HL-60/S4 (cell line): ENCODE results near the gene TRMT2B.
"Not testable (repeated sequence)": the region's sequence is repeated elsewhere in the genome, so short reads cannot be mapped to it uniquely, and the experiment has no call there.

ENCODE experiments used
- in situ Hi-C: fragments of 300-500 bp; cut with MboI; formaldehyde crosslinking; loops from 2 replicates; pipeline ENCODE4 v1.14.3; 2022; ENCODE audit warnings: low sequenced_read_pairs

Gene TRMT2B, protein sequence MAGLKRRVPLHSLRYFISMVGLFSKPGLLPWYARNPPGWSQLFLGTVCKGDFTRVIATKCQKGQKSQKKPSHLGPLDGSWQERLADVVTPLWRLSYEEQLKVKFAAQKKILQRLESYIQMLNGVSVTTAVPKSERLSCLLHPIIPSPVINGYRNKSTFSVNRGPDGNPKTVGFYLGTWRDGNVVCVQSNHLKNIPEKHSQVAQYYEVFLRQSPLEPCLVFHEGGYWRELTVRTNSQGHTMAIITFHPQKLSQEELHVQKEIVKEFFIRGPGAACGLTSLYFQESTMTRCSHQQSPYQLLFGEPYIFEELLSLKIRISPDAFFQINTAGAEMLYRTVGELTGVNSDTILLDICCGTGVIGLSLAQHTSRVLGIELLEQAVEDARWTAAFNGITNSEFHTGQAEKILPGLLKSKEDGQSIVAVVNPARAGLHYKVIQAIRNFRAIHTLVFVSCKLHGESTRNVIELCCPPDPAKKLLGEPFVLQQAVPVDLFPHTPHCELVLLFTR

DNA sequence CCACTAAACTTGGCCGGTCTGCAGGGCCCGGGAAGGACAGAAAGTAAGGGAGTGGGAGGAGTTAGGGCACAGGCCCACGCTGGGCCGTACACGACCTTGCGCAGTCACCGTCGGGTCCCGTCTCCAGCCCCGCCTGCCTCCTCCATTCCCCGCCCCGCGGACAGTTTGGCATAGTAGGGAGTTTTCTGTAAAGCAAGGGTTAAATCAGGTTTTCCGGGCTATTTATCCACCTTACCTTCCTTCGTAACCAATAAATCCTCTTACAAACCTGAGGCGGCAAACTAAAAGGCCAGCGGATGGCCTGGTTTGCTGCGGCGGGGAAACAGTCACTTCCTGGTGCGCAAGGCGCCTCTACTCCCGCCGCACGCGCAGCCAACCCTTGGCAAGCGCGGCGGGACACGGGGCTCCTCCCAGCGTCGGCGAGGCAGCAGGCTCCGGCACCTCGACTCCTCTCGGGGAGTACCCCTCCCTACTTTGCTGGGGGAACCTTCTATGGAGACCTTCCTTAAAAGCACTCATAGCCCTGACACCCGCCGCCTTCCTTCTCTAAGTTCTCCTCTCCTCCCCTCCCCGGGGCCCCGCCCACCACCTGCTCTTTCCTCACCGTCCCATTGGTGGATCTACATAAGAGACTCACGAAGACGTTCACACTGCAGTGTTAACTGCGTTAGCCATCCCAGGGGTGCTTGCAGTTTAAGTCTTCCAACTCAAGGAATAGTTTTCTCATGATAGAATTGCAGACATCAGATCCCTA lies at the start of gene TRMT2B:
Gene TRMT2B, minus strand, starts transcription at position 563 of the 754 bp plus-strand sequence. CDS start 9,822 bp downstream, outside the sequence.
- in situ Hi-C loops = no loop called here

DNA sequence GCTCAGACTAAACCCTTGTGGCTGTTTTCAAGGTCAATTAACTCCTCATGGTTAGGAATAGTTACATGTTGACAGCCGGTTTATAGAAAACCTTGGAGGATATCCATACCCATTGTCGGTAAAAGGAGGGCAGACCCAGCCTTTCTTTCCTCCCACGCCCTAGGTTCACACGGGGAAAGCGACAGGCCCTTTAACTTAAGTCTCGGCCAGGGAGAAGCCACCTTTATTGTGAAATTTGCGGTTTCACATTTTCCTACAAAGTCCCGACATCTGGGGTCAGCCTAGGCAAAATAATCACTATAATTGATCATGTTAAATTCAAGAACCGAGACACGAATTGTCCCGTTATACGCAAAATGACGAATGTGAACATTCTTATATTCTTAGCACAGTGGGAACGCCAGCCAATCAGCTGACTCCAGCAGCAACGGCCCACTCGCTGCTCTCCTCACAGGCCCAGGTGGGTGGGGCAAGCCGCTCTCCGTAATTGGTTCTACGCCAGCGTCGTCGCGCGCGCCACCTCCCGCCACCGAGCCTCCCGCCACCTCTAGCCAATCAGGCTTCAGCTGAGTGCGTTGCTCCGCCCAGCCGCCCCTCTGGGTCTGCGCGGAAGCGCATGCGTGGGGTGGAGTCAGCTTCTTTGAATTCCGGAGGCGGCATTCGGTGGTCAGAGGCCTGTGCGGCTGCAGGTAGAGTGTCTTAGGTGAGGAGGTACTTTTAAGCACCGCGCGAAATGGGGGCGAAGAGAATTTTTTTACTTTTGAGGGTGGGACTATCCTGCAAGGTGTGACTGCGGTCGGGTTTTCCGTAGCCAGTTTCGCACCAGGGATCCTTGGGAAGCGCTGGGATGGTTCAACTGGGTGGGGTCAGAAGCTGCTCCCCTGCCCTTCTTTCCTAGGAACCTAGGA lies 45.9 kb upstream of the TRMT2B start, which contains the start of gene CENPI:
Gene CENPI, plus strand, starts transcription at position 659 of the 908 bp plus-strand sequence. CDS start 2,867 bp downstream, outside the sequence.
- in situ Hi-C loops = no loop called here

DNA sequence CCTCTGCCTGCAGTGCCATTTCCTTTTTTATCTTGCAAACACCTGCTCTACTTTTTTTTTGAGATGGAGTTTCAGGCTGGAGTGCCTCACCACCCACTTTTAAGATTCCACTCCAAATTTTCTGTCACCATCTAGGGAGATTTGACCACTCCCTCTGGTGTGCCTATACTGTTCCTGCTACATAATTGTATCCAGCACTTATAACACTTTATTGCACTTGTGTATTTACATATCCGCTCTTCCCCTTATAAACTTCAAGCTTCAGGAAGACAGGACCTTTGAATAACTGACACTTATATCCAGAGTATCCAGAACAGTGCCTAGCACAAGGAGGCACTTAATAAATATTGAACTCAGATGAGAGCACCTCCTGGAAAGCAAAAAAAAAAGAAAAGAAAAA lies 39.9 kb upstream of the TRMT2B start:
- in situ Hi-C loops = no loop called here

DNA sequence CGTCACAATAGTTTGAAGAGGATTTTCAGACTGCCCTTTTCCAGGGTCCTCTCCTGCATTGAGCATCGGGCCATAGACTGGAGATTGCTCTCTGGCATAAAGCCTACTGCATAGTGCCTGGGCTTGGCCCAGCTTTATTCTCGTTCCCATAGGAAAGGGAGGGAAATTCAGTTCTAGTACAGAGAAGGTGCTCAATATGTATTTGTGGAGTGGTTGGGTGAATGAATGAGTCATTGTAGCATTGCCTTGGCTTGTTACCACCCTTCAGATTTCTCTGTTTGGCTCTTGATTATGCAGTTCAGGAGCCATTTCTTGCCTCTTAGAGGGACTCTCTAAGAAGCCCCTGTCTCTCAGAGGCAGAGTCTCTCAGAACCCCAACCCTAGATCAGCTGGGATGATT lies 29.3 kb upstream of the TRMT2B start:
- in situ Hi-C loops = no loop called here

DNA sequence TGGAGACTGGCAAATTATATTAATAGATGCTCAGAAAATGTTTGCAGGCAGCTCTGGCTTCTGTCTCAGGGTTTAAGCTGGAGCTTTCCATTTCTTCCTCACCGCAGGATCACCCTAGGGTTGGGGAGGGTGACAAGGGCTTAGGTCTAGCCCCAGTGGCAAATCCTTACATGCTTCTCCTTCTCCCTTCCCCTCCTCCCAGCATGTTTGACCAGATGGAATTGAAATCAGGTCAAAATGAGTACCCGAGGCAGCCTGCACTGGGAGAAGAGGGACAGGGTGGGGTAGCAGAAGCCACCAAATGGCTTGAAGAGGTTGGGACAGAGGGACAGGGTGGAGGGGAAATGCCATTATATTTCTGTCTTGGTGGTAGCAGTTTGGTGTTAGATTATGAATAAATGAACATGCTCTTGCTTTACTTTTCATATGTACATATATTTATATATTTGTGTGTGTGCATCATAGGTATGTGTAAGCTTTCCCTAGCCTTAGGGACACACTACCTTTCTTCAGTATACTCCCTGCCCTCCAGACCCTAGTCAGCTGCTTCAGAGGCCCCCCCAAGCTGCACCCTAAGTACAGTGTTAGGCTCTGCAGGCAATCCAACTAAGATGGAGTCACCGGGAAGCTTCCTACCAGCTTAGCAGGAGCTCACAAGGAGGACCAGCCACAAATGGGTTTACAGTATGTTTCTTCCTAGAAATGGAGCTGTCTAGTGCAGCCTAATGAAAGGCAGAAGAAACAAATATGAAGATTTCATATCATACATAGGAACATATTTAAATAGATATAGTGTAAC lies 28.6 kb upstream of the TRMT2B start:
- in situ Hi-C loops = no loop called here

DNA sequence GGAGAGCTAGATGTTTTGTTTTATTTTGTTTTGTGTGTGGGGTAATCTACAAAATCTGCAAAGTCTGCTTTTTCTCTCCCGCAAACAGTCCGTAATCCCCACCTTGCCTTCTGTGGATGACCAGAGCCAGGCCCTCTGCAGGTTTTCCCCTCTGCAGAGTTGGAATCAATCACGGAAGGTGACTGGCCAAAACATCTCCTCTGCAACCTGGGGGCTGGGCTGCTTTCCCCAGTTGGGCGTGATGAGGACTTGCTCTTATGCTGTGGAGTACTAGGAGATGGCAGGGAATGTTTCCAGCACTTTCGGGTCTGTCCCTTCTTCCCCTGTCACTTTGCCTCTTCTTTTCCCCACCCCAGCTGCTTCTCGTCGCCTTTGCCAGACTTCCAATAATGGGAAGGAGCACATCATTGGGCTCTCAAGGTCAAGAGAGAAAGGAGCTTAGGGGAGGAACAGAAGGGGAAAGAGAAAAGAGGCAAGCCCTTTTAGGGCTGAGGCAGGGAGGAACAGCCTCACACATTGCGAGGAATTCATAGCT lies 27.9 kb upstream of the TRMT2B start:
- in situ Hi-C loops = no loop called here

DNA sequence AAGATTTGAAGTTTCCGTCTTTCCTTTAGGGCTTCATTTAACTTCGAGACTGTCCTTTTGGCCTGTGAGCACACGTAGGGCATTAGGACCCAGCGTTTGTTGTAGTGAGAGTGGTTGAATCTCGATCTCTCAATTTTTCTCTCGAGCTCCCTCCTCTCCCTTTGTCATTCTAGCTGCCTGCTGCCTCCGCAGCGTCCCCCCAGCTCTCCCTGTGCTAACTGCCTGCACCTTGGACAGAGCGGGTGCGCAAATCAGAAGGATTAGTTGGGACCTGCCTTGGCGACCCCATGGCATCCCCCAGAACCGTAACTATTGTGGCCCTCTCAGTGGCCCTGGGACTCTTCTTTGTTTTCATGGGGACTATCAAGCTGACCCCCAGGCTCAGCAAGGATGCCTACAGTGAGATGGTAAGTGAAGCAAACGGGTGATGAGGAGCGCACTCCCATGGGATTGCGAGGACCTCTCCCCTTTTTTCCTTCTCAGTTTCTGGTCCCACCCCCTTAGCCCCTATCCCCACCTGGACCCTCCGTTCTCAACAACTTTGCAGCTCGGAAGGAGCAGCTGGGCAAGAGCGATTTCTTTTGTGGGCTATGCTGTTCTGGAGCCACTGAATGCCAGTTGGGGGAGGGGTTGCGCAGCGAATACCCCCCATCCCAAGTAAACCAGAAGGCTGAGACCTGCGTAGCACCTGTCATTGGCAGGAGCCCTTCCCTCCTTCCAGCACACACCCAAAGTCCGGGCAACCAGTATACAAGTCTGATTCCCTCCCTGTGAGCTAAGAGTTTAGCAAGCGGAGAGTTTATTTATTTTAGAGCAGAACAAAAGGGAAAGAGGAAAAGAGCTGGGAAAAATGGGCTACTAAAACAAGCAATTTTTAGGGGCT lies 27.0 kb upstream of the TRMT2B start, which contains the start of gene TMEM35A:
Gene TMEM35A, plus strand, starts transcription at position 164 of the 883 bp plus-strand sequence. Its CDS starts 124 bp downstream, at position 288.
- in situ Hi-C loops = no loop called here

DNA sequence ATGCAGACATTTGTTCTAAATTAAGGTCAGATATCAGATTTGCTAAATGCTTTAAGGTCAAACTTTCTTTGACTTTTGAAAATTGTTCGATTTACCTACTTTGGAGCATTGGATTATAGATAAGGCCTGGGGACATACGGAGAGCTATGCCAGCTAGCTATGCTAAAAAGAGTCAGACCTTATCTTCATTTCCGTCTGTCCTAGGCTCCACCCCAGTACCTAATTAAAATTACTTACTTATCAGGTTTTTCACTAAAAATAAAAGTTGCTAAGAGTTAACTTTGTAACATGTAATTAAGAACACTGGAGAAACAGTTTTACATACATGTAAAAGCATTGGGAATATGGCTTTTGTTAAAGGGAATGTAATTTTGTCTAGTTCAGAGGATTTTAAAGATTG lies 19.7 kb upstream of the TRMT2B start:
- in situ Hi-C loops = no loop called here

DNA sequence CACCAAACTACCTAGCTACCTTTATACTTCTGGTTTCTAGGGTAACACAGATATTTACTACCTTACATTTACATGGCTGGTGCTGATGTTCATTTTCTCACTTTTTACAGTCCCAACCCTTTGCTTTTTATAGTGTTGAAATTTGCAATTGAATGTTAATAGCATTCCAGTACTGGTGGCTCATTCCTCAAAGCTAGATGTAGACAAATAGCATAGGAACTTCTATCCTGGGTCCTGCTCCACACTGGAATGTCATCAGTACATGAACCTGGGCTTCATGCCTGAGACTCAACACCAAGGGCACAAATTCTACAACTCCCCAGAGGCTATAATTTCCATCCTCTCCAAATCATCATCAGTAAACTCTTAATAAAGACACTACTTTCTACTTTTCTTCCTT lies 10.3 kb upstream of the TRMT2B start:
- in situ Hi-C loops = no loop called here

DNA sequence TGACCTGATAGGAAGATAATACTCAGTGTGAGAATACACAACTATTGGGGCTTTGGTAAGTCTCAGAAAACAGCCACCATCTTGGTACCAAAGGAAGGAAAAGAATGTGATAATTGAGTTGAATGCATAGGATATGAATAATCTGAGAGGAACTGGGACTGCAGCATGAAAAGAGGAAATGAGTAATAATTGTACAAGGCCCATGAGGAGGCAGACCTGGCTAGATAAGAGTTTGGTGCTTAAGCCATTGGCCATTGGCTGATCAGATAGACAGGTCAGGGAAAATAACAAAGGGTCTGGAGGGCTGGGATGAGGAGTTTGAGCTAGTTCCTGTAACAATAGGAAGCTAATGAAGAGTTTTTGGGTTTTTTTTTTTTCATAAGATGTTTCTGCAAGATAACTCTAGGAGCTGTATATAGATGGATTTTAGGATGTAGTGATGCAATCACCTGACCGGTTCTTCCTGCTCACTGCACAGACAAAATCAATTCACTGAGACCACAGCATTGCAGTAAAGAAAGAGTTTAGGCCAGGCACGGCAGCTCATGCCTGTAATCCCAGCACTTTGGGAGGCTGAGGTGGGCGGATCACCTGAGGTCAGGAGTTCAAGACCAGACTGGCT lies 5.3 kb upstream of the TRMT2B start:
- in situ Hi-C loops = no loop called here

DNA sequence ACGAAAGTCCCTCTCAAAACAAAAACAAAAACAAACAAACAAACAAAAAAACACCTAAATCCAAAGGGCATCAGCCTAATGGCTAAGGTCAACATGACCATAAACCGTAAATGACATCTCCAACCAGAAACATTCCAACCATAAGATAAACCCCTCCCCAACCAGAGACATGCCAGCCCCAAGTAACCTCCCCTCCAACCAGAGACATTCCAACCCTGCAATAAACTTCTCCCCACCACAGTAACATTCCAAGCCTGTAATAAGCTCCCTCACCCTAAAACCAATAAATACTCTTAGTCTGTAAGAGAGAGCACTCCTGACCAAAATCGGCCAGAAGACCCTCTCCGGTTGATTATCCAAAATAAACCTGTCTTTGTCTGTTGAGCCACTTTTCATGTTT lies 4.6 kb upstream of the TRMT2B start:
- in situ Hi-C loops = not testable (repeated sequence)

DNA sequence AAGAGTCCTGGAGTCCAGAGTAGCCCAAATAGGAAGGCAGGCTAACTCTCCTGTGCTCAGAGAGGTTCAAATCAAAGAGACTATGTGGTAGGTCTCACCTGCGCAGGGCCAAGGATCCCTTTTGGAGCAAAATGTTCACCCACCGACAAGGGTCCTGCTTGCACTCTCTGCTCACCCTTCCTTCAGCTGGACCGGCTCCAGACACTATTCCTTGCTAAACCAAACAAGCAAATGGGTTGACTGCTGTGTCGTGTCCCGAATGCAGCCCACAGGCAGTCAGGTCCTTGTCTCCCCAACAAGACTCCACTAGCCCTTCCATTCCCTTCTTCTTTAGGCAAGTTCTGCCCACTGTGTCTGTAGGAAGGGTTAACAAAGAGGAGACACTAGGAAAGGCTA lies 760 bp downstream of the TRMT2B start:
- in situ Hi-C loops = no loop called here

DNA sequence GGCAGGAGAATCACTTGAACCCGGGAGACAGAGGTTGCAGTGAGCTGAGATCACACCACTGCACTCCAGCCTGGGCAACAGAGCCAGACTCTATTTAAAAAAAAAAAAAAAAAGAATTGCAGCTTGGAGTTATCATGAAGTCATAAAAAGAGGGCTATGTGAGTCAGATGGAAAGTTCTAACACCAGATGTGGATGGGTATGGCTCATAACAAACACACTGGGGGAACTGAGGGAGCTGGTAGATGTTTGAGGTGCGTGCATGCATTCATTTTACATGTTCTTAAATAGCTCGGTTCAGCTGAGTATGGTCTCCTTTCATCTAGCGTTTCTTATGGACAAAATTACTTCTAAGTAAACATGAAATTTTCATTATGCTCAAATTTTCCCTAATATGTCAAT lies 11.7 kb downstream of the TRMT2B start:
- in situ Hi-C loops = no loop called here

DNA sequence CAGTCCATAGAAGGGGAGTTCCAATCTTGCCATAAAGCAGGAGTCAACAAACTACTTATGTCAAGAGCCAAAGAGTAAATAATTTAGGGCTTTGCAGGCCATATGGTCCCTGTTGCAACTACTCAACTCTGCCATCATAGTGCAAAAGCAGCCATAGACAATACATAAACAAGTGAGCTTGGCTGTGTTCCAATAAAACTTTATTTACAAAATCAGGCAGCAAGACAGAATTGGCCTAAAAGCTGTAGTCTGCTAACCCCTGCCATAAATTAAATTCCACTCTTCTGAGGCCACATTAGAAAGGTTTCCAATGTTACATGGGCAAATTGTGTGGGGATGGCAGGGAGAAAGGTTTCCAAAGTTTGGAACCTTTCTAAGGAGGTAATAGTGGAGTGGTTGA lies 14.7 kb downstream of the TRMT2B start:
- in situ Hi-C loops = no loop called here

DNA sequence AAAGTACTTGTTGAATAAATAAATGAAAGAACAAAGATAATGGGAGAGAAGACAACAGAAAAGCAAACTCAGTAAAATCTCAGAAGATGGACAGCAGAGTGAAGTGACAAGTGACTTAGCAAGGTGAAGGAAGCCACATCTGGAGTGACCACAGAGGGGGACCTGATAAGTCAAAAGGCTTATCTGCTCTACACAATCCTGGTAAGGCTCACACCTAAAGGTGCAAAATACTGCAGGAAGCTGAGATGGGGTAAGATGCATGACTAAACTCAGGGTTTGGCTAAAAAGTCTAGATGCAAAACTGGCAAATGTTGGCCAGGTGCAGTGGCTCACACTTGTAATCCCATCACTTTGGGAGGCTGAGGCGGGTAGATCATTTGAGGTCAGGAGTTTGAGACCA lies 22.2 kb downstream of the TRMT2B start:
- in situ Hi-C loops = no loop called here

DNA sequence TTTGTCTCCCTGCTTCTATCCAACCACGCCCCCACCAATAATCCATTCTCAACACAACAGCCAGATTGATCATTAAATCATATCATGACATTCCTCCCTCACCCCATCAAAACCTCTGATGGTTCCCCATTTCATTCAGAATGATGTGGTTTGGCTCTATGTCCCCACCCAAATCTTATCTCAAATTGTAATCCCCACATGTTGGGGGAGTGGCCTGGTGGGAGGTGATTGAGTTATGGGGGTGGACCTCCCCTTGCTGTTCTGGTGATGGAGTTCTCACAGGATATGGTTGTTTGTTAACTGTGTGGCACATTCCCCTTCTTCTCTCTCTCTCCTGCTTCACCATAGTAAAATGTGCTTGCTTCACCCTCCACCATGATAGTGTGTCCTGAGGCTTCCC lies 23.3 kb downstream of the TRMT2B start:
- in situ Hi-C loops = no loop called here

DNA sequence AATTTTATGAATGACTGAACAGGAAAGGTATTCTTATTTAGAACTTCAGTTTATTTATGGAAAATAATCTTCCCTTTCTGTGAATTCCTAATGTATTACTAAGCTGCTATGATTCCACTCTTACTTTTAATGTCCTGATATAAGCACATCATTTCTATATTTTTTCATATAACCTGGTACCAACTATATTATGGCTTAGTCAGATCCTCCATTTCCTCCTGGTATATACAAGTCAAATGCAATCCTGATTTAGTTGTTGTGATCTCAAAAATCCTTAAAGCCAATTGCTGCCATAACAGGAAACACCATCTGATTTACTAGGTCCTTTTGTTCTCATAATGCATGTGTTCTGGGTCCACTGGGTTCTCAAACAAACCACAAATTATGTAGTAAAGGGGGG lies 26.8 kb downstream of the TRMT2B start:
- in situ Hi-C loops = no loop called here

DNA sequence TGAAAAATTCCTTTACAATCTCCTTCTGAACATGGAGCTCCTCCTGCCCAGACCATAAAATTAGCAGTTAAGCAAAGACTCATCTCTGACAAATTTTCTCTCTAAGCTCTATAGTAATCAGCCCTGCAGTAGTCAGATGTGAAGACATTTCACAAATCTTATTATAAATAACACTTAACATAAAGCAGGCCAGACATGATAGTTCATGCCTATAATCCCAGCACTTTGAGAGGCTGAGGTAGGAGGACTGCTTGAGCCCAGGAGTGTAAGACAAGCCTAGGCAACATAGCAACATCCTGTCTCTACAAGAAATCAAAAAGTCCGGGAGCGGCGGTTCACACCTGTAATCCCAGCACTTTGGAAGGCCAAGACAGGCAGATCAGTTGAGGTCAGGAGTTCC lies 29.9 kb downstream of the TRMT2B start:
- in situ Hi-C loops = no loop called here
